Cardiac muscle cell (in vitro differentiated cells and primary cell): ENCODE measurements around the gene KRTAP13-1. TPM values are rescaled to one million over a fixed set of nuclear protein-coding genes. Genes with fewer than 3 reads are reported as not detected.

ENCODE experiments used
- DNase-seq, 2 donors: peaks; one replicate each; pipeline versions ENCODE4 v3.0.0 to v3.0.0-alpha.2; 2010 to 2017; ENCODE audit warnings: low read depth in 1 of 2, low spot score in 1 of 2
- H3K27ac ChIP-seq: fragments of 200-600 bp; sonication (generic); 2 replicates; pipeline ENCODE4 v1.5.1; 2016
- H3K27me3 ChIP-seq: fragments of 200-600 bp; sonication (generic); 2 replicates; pipeline ENCODE4 v1.6.0; 2016; ENCODE audit warnings: control low read depth
- H3K36me3 ChIP-seq: fragments of 200-600 bp; sonication (generic); 2 replicates; pipeline ENCODE4 v1.5.1; 2016; ENCODE audit warnings: control low read depth
- H3K4me1 ChIP-seq: fragments of 200-600 bp; sonication (generic); 2 replicates; pipeline ENCODE4 v1.8.1; 2017; ENCODE audit warnings: low read depth, mild to moderate bottlenecking, mixed run types
- H3K4me3 ChIP-seq: fragments of 200-600 bp; sonication (generic); 2 replicates; pipeline ENCODE4 v1.5.1; 2016; ENCODE audit warnings: mild to moderate bottlenecking
- H3K9me3 ChIP-seq: fragments of 200-600 bp; sonication (generic); 2 replicates; pipeline ENCODE4 v1.5.1; 2017; ENCODE audit warnings: low read depth, mild to moderate bottlenecking, control low read depth
- polyA plus RNA-seq: library from polyadenylated mRNA; unstranded; fragments of >200 nt; fragmentation: Nextera tagmentation; extraction: Ambion mirVana; gene quantifications from 2 replicates; pipeline ENCODE4 v1.2.1, GENCODE V29; 2016
- total RNA-seq: library from RNA; depleted of rRNA; stranded (reverse); fragments of >200 nt; gene quantifications from 2 replicates; pipeline ENCODE4 v1.2.3, GENCODE V29; 2016
- TF ChIP-seq, protein P1 (sequence below): IDR thresholded peaks from 2 replicates; pipeline ENCODE4 v1.5.1; 2012; ENCODE audit warnings: low read depth, mild to moderate bottlenecking, low read length

KRTAP13-1 gene
- total and polyA plus RNA-seq, 2 experiments from 2014 or later = not detected

DNA sequence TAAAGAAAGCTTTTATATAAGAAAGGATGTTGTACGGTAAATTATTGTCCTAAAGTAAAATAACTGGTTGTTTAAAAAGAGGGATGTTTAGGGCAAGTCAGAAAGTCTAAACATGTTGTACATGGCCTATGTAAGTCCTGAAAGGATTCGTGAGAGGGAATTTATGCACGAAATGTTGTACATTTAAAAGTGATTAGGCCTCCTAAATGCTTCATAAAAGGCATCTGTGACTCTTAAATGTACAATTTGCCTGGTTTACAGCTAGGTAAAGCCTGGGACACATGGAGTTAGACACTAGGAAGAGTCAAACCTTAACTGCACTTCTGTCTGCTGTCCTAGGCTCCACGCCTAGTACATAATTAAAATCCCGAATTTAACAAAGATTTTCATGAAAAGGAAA, 20.2 kb downstream of the KRTAP13-1 start:
- no peak for DNase-seq
- no peak overlapping the region for H3K27ac ChIP-seq
- no peak overlapping the region for H3K4me3 ChIP-seq
- no peaks in the 10 kb centered on the region for H3K9me3 ChIP-seq
- no peaks in the 10 kb centered on the region for H3K27me3 ChIP-seq
- H3K4me1 ChIP-seq = no peaks in the 10 kb centered on the region
- TF ChIP-seq, protein P1, sequence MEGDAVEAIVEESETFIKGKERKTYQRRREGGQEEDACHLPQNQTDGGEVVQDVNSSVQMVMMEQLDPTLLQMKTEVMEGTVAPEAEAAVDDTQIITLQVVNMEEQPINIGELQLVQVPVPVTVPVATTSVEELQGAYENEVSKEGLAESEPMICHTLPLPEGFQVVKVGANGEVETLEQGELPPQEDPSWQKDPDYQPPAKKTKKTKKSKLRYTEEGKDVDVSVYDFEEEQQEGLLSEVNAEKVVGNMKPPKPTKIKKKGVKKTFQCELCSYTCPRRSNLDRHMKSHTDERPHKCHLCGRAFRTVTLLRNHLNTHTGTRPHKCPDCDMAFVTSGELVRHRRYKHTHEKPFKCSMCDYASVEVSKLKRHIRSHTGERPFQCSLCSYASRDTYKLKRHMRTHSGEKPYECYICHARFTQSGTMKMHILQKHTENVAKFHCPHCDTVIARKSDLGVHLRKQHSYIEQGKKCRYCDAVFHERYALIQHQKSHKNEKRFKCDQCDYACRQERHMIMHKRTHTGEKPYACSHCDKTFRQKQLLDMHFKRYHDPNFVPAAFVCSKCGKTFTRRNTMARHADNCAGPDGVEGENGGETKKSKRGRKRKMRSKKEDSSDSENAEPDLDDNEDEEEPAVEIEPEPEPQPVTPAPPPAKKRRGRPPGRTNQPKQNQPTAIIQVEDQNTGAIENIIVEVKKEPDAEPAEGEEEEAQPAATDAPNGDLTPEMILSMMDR = no peak
- H3K36me3 ChIP-seq = no peaks in the 10 kb centered on the region

DNA sequence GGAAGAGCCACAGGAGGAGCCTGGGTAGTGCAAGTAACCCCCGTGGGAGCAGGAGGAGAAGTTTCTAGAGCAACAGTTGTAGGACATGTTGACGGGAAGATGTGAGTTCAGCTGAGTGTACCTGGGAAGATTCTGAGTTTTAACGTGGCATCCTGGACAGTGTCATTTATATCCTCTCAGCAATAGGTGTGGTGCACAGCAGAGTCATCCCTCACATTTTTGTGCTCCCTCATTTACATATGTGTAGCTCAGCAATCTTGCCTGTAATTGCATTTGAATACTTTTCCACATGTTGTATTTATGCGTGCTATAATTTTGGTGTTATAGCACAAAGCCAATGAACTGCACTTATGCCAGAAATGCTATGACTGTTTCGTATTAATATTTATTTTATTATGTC, 30.0 kb downstream of the KRTAP13-1 start, which contains the start of gene KRTAP13-3:
Gene KRTAP13-3 (minus strand): TSS at position 101 of the 400 bp plus-strand sequence. CDS start 14 bp downstream, at position 87.
- Histone ChIP-seq H3K9me3 (no peaks in the 10 kb centered on the region), H3K36me3 (no peaks in the 10 kb centered on the region), H3K27ac (no peak within 1 kb of the TSS), H3K4me3 (no peak within 1 kb of the TSS), H3K27me3 (no peaks in the 10 kb centered on the region), H3K4me1 (no peaks in the 10 kb centered on the region)
- DNase-seq = no peak
- TF ChIP-seq, protein P1 = no peak

DNA sequence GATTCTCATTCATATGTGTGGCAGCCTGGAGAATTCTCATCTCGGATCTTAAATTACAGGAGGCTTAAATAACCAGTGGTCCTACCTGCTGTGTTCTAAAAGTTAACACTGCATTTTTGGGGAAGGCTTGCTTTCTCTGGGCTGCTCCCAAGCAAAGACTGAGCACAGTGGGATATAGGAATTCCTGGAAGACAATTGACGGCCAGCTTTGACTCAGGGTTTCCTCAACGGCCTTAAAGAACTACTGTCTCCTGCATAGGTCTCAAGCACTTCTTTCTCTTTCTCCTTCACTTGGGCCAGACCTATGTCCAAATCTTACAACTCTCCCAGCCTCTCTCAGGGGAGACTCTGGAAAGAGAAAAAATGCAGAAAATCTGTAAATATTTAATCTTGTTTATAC, 30.9 kb downstream of the KRTAP13-1 start:
- Histone ChIP-seq H3K4me1 (no peaks in the 10 kb centered on the region), H3K27ac (no peak overlapping the region), H3K27me3 (no peaks in the 10 kb centered on the region), H3K36me3 (no peaks in the 10 kb centered on the region), H3K4me3 (no peak overlapping the region), H3K9me3 (no peaks in the 10 kb centered on the region)
- TF ChIP-seq, protein P1 = no peak
- DNase-seq = no peak

DNA sequence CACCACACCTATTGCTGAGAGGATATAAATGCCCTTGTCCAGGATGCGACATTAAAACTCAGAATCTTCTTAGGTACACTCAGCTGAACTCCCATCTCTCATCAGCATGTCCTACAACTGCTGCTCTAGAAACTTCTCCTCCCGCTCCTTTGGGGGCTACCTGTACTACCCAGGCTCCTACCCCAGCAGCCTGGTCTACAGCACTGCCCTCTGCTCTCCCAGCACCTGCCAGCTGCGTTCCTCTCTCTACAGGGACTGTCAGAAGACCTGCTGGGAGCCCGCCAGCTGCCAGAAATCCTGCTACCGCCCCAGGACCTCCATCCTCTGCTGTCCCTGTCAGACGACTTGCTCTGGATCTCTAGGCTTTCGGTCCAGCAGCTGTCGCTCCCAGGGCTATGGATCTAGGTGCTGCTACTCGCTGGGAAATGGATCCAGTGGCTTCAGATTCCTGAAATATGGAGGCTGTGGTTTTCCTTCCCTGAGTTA, 34.4 kb downstream of the KRTAP13-1 start, which contains the start of gene KRTAP13-4:
Gene KRTAP13-4 (plus strand): TSS at position 51 of the 486 bp plus-strand sequence. CDS start 56 bp downstream, at position 107.
- TF ChIP-seq, protein P1 = no peak
- Histone ChIP-seq H3K4me1 (no peaks in the 10 kb centered on the region), H3K27ac (no peak within 1 kb of the TSS), H3K36me3 (no peaks in the 10 kb centered on the region), H3K27me3 (no peaks in the 10 kb centered on the region), H3K9me3 (no peaks in the 10 kb centered on the region), H3K4me3 (no peak within 1 kb of the TSS)
- DNase-seq = no peak

DNA sequence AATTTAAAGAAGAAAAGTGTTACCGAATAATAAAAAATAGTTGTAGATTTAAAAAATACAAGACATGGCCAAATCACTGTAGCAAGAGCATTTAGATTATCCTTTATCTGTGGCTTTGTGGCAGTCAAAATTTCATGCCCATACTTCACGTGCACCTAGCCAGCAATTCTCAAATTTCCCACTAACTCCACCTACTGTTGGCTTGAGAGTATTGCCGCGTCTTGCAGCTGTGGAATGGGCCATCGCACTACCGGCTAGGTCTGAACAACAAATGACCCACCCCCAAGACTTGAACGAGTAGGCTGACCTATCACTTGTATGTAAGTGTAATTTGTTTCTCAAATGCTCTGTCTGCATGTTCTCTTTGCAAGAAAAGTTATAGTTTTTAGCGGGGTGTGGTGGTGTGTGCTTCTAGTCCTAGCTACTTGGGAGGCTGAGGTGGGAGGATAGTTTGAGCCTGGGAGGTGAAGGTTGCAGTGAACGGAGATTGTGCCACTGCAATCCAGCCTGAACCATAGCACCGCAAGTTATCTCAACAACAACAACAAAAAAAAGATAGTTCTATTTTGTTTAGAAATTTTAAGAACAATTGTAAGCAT, 38.3 kb downstream of the KRTAP13-1 start:
- Histone ChIP-seq H3K9me3 (no peaks in the 10 kb centered on the region), H3K4me1 (no peaks in the 10 kb centered on the region), H3K4me3 (no peak overlapping the region), H3K27me3 (no peaks in the 10 kb centered on the region), H3K27ac (no peak overlapping the region), H3K36me3 (no peaks in the 10 kb centered on the region)
- peak; percentile 35 to 53 for DNase-seq
- TF ChIP-seq, protein P1 = peak; percentile 65
